Calu3 (cell line): ENCODE measurements around the gene SLC35F1. TPM values are rescaled to one million over a fixed set of nuclear protein-coding genes. Genes with fewer than 3 reads are reported as not detected.

ENCODE experiments used
- BruUV-seq: library from RNA; stranded (reverse); fragments of 400-500 nt; replicated peaks from 2 replicates; lab custom pipeline; 2021; lab: Mats Ljungman, UMichigan
- CTCF ChIA-PET: fragments of 300-600 bp; sonication (Branson Sonifier 250); formaldehyde crosslinking; loops from one replicate; lab custom pipeline; 2022; ENCODE audit warnings: antibody characterized with exemption; lab: Charles Lee
- DNase-seq: peaks from one replicate; pipeline ENCODE4 v3.0.0; 2022
- H3K27ac Mint-ChIP-seq: one replicate; pipeline ENCODE4 v1.8.0; 2022; ENCODE audit warnings: mixed read lengths; ENCODE audit not compliant: unreplicated experiment
- H3K27me3 Mint-ChIP-seq: one replicate; pipeline ENCODE4 v1.8.0; 2022; ENCODE audit warnings: mixed read lengths; ENCODE audit not compliant: unreplicated experiment
- H3K36me3 Mint-ChIP-seq: one replicate; pipeline ENCODE4 v1.8.0; 2022; ENCODE audit warnings: mild to moderate bottlenecking, moderate library complexity, mixed read lengths; ENCODE audit not compliant: insufficient read depth, unreplicated experiment
- H3K4me1 Mint-ChIP-seq: one replicate; pipeline ENCODE4 v1.8.0; 2022; ENCODE audit warnings: mild to moderate bottlenecking, low read depth, mixed read lengths; ENCODE audit not compliant: unreplicated experiment
- H3K4me3 Mint-ChIP-seq: one replicate; pipeline ENCODE4 v1.8.0; 2022; ENCODE audit warnings: mild to moderate bottlenecking, low read depth, moderate library complexity, mixed read lengths; ENCODE audit not compliant: unreplicated experiment
- H3K9me3 Mint-ChIP-seq: one replicate; pipeline ENCODE4 v1.8.0; 2022; ENCODE audit warnings: low read depth, mixed read lengths; ENCODE audit not compliant: unreplicated experiment
- intact Hi-C: fragments of 100-400 bp; cut with micrococcal nuclease; formaldehyde crosslinking; loops from one replicate; pipeline ENCODE4 v1.10.0; 2022; ENCODE audit not compliant: unreplicated experiment
- total RNA-seq: library from RNA; stranded (reverse); gene quantifications from 2 replicates; pipeline ENCODE4 v1.2.3, GENCODE V29; 2022
- TF ChIP-seq, protein P1 (sequence below): fragments of 200-600 bp; IDR thresholded peaks from one replicate; pipeline ENCODE4 v1.8.0; 2022; ENCODE audit warnings: antibody characterized with exemption; ENCODE audit not compliant: unreplicated experiment

The SLC35F1 gene
- total RNA-seq, 1 experiment from 2014 or later: not detected

DNA sequence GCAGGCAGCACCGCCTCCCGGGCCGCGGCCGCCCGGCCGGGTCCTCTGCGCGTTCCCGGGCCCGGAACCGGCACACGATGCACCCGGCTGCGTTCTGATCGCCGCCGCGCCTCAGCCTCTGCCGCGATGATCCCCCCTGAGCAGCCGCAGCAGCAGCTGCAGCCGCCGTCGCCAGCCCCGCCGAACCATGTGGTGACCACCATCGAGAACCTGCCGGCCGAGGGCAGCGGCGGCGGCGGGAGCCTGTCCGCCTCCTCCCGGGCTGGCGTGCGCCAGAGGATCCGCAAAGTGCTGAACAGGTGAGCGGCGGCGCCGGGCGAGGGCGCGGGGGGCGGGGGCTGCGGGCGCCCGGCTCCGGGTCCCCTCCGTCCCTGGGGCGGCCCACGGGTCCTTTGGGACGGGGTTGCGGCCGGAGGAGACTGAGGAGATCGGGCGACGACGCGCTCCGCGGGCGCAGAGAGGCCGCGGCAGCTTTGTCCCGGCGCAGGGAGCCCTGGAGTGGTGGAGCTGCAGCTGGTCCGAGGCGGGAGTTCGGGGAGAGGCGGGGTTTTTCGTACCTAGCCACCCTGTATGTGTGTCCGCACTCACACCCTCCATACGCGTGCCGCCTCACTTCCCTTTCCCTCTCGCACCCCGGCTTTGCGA lies 659 bp downstream of the SLC35F1 start:
- peaks cover 47% of the 10 kb centered on the region for H3K27me3 Mint-ChIP-seq
- no peak for DNase-seq
- CTCF ChIA-PET: no interaction called here
- no peaks in the 10 kb centered on the region for H3K4me1 Mint-ChIP-seq
- BruUV-seq: no TSS peak
- H3K36me3 Mint-ChIP-seq: peaks cover 9% of the 10 kb centered on the region
- intact Hi-C loops: no loop called here
- H3K27ac Mint-ChIP-seq: no peak overlapping the region
- no peaks in the 10 kb centered on the region for H3K9me3 Mint-ChIP-seq
- TF ChIP-seq, protein P1, sequence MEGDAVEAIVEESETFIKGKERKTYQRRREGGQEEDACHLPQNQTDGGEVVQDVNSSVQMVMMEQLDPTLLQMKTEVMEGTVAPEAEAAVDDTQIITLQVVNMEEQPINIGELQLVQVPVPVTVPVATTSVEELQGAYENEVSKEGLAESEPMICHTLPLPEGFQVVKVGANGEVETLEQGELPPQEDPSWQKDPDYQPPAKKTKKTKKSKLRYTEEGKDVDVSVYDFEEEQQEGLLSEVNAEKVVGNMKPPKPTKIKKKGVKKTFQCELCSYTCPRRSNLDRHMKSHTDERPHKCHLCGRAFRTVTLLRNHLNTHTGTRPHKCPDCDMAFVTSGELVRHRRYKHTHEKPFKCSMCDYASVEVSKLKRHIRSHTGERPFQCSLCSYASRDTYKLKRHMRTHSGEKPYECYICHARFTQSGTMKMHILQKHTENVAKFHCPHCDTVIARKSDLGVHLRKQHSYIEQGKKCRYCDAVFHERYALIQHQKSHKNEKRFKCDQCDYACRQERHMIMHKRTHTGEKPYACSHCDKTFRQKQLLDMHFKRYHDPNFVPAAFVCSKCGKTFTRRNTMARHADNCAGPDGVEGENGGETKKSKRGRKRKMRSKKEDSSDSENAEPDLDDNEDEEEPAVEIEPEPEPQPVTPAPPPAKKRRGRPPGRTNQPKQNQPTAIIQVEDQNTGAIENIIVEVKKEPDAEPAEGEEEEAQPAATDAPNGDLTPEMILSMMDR: no peak
- H3K4me3 Mint-ChIP-seq: peak overlapping the region; percentile 70

DNA sequence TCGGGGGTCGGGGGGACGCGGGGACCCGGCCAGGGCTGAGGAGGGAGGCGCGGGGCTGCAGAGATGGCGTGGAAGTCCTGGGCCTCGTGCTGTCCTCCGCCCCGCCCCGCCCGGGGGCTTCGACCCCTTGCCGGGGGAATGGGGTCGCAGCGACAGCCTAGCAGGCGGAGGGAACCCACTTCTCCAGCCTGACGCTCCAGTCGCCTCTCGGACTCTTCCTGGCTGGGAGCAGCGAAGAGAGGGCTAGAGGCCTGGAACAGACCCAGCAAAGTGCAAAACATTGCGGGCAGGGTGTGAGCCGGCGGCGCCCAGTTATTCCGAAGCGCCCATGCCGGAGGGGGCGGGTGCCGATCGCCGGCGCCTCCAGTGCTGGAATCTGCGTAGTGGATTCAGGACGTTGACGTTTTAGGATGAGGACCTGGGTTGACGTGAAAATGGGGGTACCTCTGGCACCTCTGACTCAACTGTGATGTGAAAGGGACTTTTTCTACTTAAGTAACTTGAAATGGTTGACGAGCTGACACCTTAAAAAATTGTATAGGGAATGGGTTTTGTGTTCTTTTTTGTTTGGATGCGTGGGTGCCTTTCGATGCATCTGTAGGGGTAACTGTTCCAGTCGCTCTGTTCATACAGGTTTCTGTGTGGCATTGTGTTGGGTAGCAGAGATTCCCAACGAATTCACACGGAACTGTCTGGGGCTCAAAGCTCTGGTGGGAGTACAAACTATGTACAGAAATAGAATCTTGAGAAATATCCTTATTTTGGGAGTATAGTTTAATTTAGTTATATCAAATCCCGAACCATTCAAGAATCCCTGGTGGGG lies 1.4 kb downstream of the SLC35F1 start:
- Mint-ChIP-seq H3K36me3 (peaks cover 9% of the 10 kb centered on the region), H3K27me3 (peaks cover 47% of the 10 kb centered on the region), H3K4me3 (peak overlapping the region; percentile 70), H3K27ac (no peak overlapping the region), H3K4me1 (no peaks in the 10 kb centered on the region), H3K9me3 (no peaks in the 10 kb centered on the region)
- CTCF ChIA-PET: no interaction called here
- TF ChIP-seq, protein P1: no peak
- BruUV-seq: no TSS peak
- intact Hi-C loops: no loop called here
- no peak for DNase-seq

DNA sequence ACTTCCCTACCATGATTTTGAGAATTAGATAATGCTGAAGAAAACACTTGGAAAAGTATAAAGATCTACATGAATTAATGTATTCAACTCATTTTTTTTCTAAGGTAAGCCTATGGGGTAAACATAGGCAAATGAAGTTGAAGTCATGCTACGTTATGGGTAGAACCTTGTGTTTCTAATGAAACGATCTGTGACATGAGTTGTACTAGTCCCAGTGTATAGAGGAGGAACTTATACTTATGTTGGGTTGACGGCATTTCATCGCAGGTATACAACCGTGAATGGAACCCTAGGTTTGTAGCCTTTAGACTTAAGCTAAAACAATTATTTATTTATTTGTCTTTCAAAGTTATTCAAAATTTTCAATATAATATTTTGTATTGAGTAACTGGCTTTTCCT lies 2.6 kb downstream of the SLC35F1 start:
- CTCF ChIA-PET: no interaction called here
- H3K4me3 Mint-ChIP-seq: no peak overlapping the region
- H3K4me1 Mint-ChIP-seq: no peaks in the 10 kb centered on the region
- no peak for DNase-seq
- no peak overlapping the region for H3K27ac Mint-ChIP-seq
- intact Hi-C loops: no loop called here
- BruUV-seq: no TSS peak
- TF ChIP-seq, protein P1: no peak
- H3K36me3 Mint-ChIP-seq: peaks cover 9% of the 10 kb centered on the region
- H3K9me3 Mint-ChIP-seq: no peaks in the 10 kb centered on the region
- H3K27me3 Mint-ChIP-seq: peaks cover 35% of the 10 kb centered on the region

DNA sequence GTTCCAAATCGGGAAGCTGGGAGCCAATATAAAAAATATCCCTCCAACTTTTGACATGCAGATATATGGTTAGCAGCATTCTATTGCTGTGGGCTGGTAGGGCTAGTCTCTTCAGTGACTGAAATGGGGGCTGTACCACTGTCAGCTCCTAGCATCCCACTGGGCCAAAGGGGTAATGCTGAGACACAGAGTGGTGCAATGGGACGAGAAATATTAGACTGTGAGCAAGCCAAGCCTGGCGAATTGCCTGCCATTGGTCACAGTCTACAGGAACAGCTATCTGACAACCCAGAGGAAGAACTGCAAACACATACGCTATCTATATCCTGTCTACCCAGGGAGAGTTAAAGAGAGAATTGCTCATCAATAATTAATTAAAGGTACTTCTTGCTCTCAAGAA lies 3.5 kb downstream of the SLC35F1 start:
- H3K36me3 Mint-ChIP-seq: peaks cover 9% of the 10 kb centered on the region
- intact Hi-C loops: no loop called here
- DNase-seq: no peak
- H3K27me3 Mint-ChIP-seq: peaks cover 26% of the 10 kb centered on the region
- no peak overlapping the region for H3K27ac Mint-ChIP-seq
- CTCF ChIA-PET: interaction anchor here (1.5 kb wide), 1 partner anchor 12 kb away, joined by 3 read pairs; no protein-coding TSS in a partner anchor
- H3K4me3 Mint-ChIP-seq: no peak overlapping the region
- no peaks in the 10 kb centered on the region for H3K4me1 Mint-ChIP-seq
- no TSS peak for BruUV-seq
- H3K9me3 Mint-ChIP-seq: no peaks in the 10 kb centered on the region
- TF ChIP-seq, protein P1: no peak
